HEK293 (cell line): ENCODE measurements around the gene PSME4.

Experiments used
- CTCF ChIA-PET: fragments of 350-600 bp; formaldehyde crosslinking; extraction: SDS; loops from one replicate; lab custom pipeline; 2021; ENCODE audit warnings: antibody characterized with exemption; lab: Yijun Ruan, JAX
- POLR2A ChIA-PET: fragments of 300-600 bp; formaldehyde crosslinking; extraction: SDS; loops from one replicate; lab custom pipeline; 2020; ENCODE audit warnings: antibody characterized with exemption, inconsistent platforms; lab: Yijun Ruan, JAX
- H3K27ac ChIP-seq: fragments of 200-500 bp; sonication (Bioruptor generic); 2 replicates; pipeline ENCODE4 v1.5.1; 2014; ENCODE audit warnings: low read depth, low read length, control low read depth, inconsistent platforms; ENCODE audit errors: extremely low read depth
- H3K36me3 ChIP-seq, 2 experiments: fragments of 200-500 bp in 1 of 2; sonication (Bioruptor generic) in 1 of 2; 1 replicate in 1 of 2; 2 replicates in 1 of 2; pipeline ENCODE4 v1.5.1; 2014 to 2017; ENCODE audit warnings: inconsistent platforms in 2 of 2, low read length in 2 of 2; ENCODE audit not compliant: control insufficient read depth in 2 of 2, insufficient read depth in 1 of 2
- H3K4me1 ChIP-seq: fragments of 200-500 bp; sonication (Bioruptor generic); 2 replicates; pipeline ENCODE4 v1.5.1; 2014; ENCODE audit warnings: mild to moderate bottlenecking, low read length, inconsistent platforms; ENCODE audit not compliant: control insufficient read depth, insufficient read depth
- H3K4me3 ChIP-seq: 2 replicates; pipeline ENCODE4 v1.5.1; 2011; ENCODE audit warnings: low read depth, mild to moderate bottlenecking, control low read depth, low read length, moderate library complexity
- H3K9me3 ChIP-seq: fragments of 200-500 bp; sonication (Bioruptor generic); 2 replicates; pipeline ENCODE4 v1.5.1; 2014; ENCODE audit warnings: low read depth, low read length, inconsistent platforms; ENCODE audit not compliant: control insufficient read depth, insufficient read depth
- BCL11B ChIP-seq: fragments of 450-650 bp; formaldehyde crosslinking; IDR thresholded peaks from 2 replicates; pipeline ENCODE4 v1.5.1; 2016; ENCODE audit warnings: low read depth, missing biosample characterization, missing genetic modification characterization
- GLI4 ChIP-seq: fragments of 450-650 bp; formaldehyde crosslinking; IDR thresholded peaks from 2 replicates; pipeline ENCODE4 v1.5.1; 2016; ENCODE audit warnings: missing biosample characterization, missing genetic modification characterization
- HOXD13 ChIP-seq: sonication (generic); formaldehyde crosslinking; IDR thresholded peaks from 2 replicates; pipeline ENCODE4 v1.8.0; 2022; ENCODE audit warnings: missing genetic modification reagents, borderline replicate concordance
- OVOL3 ChIP-seq: fragments of 450-650 bp; formaldehyde crosslinking; IDR thresholded peaks from 2 replicates; pipeline ENCODE4 v1.5.1; 2016; ENCODE audit warnings: missing biosample characterization, missing genetic modification characterization
- PBX3 ChIP-seq: sonication (generic); formaldehyde crosslinking; IDR thresholded peaks from 2 replicates; pipeline ENCODE4 v1.8.1; 2022; ENCODE audit warnings: mild to moderate bottlenecking, moderate library complexity, missing genetic modification reagents
- SETDB1 ChIP-seq: IDR thresholded peaks from one replicate; pipeline ENCODE4 v1.6.1; 2017; ENCODE audit warnings: mild to moderate bottlenecking, low read length, moderate library complexity, mixed read lengths; ENCODE audit not compliant: insufficient read length
- TCF7L2 ChIP-seq: IDR thresholded peaks from 2 replicates; pipeline ENCODE4 v1.6.1; 2011; ENCODE audit warnings: low read depth, mild to moderate bottlenecking, inconsistent platforms, low read length, moderate library complexity, borderline replicate concordance
- ZBTB21 ChIP-seq: fragments of 450-650 bp; formaldehyde crosslinking; IDR thresholded peaks from 2 replicates; pipeline ENCODE4 v1.5.1; 2017; ENCODE audit warnings: missing biosample characterization, missing genetic modification characterization
- ZFP41 ChIP-seq: fragments of 450-650 bp; formaldehyde crosslinking; IDR thresholded peaks from 2 replicates; pipeline ENCODE4 v1.5.1; 2016; ENCODE audit warnings: missing biosample characterization, missing genetic modification characterization, borderline replicate concordance
- ZNF133 ChIP-seq: fragments of 450-650 bp; formaldehyde crosslinking; IDR thresholded peaks from 2 replicates; pipeline ENCODE4 v1.5.1; 2016; ENCODE audit warnings: missing biosample characterization, missing genetic modification characterization
- ZNF155 ChIP-seq: fragments of 450-650 bp; formaldehyde crosslinking; IDR thresholded peaks from 2 replicates; pipeline ENCODE4 v1.5.1; 2016; ENCODE audit warnings: missing biosample characterization, missing genetic modification characterization
- ZNF184 ChIP-seq: fragments of 450-650 bp; IDR thresholded peaks from 2 replicates; pipeline ENCODE4 v1.5.1; 2018; ENCODE audit warnings: missing biosample characterization, mild to moderate bottlenecking, missing genetic modification characterization
- ZNF19 ChIP-seq: fragments of 450-650 bp; formaldehyde crosslinking; IDR thresholded peaks from 2 replicates; pipeline ENCODE4; 2016; ENCODE audit warnings: missing biosample characterization, missing genetic modification characterization, low read depth
- ZNF211 ChIP-seq: fragments of 450-650 bp; formaldehyde crosslinking; IDR thresholded peaks from 2 replicates; pipeline ENCODE4 v1.5.1; 2016; ENCODE audit warnings: low read depth, missing biosample characterization, missing genetic modification characterization
- ZNF341 ChIP-seq: fragments of 450-650 bp; formaldehyde crosslinking; IDR thresholded peaks from 2 replicates; pipeline ENCODE4; 2016; ENCODE audit warnings: low read depth, missing biosample characterization, missing genetic modification characterization
- ZNF398 ChIP-seq: fragments of 450-650 bp; formaldehyde crosslinking; IDR thresholded peaks from 2 replicates; pipeline ENCODE4 v1.5.1; 2017; ENCODE audit warnings: missing biosample characterization, missing genetic modification characterization
- ZNF433 ChIP-seq: fragments of 450-650 bp; formaldehyde crosslinking; IDR thresholded peaks from 2 replicates; pipeline ENCODE4 v1.5.1; 2016; ENCODE audit warnings: missing biosample characterization, missing genetic modification characterization, low read depth
- ZNF48 ChIP-seq: fragments of 450-650 bp; formaldehyde crosslinking; IDR thresholded peaks from 2 replicates; pipeline ENCODE4 v1.5.1; 2016; ENCODE audit warnings: missing biosample characterization, missing genetic modification characterization
- ZNF510 ChIP-seq: fragments of 450-650 bp; formaldehyde crosslinking; IDR thresholded peaks from 2 replicates; pipeline ENCODE4 v1.5.1; 2018; ENCODE audit warnings: mild to moderate bottlenecking, missing genetic modification characterization, missing biosample characterization; ENCODE audit not compliant: insufficient replicate concordance
- ZNF555 ChIP-seq: fragments of 450-650 bp; formaldehyde crosslinking; conservative IDR thresholded peaks from 2 replicates; pipeline ENCODE4 v1.5.1; 2017; ENCODE audit warnings: missing biosample characterization, mild to moderate bottlenecking, missing genetic modification characterization, inconsistent platforms
- ZNF571 ChIP-seq: fragments of 450-650 bp; formaldehyde crosslinking; IDR thresholded peaks from 2 replicates; pipeline ENCODE4 v1.5.0; 2017; ENCODE audit warnings: missing biosample characterization, missing genetic modification characterization
- ZNF837 ChIP-seq: fragments of 450-650 bp; formaldehyde crosslinking; IDR thresholded peaks from 2 replicates; pipeline ENCODE4 v1.5.1; 2016; ENCODE audit warnings: missing biosample characterization, missing genetic modification characterization
- ZNF843 ChIP-seq: fragments of 450-650 bp; formaldehyde crosslinking; IDR thresholded peaks from 2 replicates; pipeline ENCODE4 v1.5.1; 2016; ENCODE audit warnings: missing biosample characterization, missing genetic modification characterization
- ZSCAN30 ChIP-seq: fragments of 450-650 bp; IDR thresholded peaks from 2 replicates; pipeline ENCODE4 v1.5.1; 2018; ENCODE audit warnings: missing biosample characterization, mild to moderate bottlenecking, missing genetic modification characterization, moderate library complexity

Gene PSME4

GRCh38 chr2:53865962-53866361 is 104.8 kb downstream of the PSME4 start:
- H3K9me3 ChIP-seq, result no peaks in the 10 kb centered on the region
- POLR2A ChIA-PET, result no interaction called here
- H3K27ac ChIP-seq, result no peak overlapping the region
- H3K4me1 ChIP-seq, result no peaks in the 10 kb centered on the region
- H3K36me3 ChIP-seq, result peaks cover 39 to 63% of the 10 kb centered on the region in 2 experiments
- TF ChIP-seq ZNF211 (tag by site-specific recombination), result no peak
- TF ChIP-seq ZNF19 (tag by site-specific recombination), result no peak
- TF ChIP-seq TCF7L2, result no peak
- H3K4me3 ChIP-seq, result no peak overlapping the region
- CTCF ChIA-PET, result no interaction called here

- TF ChIP-seq SETDB1 (no peak), ZNF184 (tag by site-specific recombination) (no peak), ZNF843 (tag by site-specific recombination) (no peak), PBX3 (CRISPR knock-in tag) (no peak), ZNF48 (tag by site-specific recombination) (no peak), ZNF555 (no peak), OVOL3 (tag by site-specific recombination) (no peak), ZBTB21 (no peak)
- TF ChIP-seq, all 188 proteins: peak for 0
- H3K4me3 ChIP-seq, result no peak overlapping the region
- POLR2A ChIA-PET, result interaction anchor here (0.7 kb wide), 1 partner anchor 13 kb away, joined by 3 read pairs; no protein-coding TSS in a partner anchor
- no peak overlapping the region for H3K27ac ChIP-seq
- no peaks in the 10 kb centered on the region for H3K9me3 ChIP-seq
- CTCF ChIA-PET, result no interaction called here
- H3K36me3 ChIP-seq, result peaks cover 32 to 63% of the 10 kb centered on the region in 2 experiments
- no peaks in the 10 kb centered on the region for H3K4me1 ChIP-seq
Measured at GRCh38 chr2:53865264-53865663, 105.5 kb downstream of the PSME4 start.

- POLR2A ChIA-PET, result no interaction called here
- no peaks in the 10 kb centered on the region for H3K4me1 ChIP-seq
- H3K36me3 ChIP-seq, result peaks cover 28 to 49% of the 10 kb centered on the region in 2 experiments
- TF ChIP-seq ZNF398 (tag by site-specific recombination) (no peak), ZNF433 (tag by site-specific recombination) (no peak), ZNF133 (tag by site-specific recombination) (no peak), ZNF571 (tag by site-specific recombination) (no peak), ZFP41 (no peak), BCL11B (tag by site-specific recombination) (no peak), OVOL3 (tag by site-specific recombination) (no peak), ZNF155 (no peak), ZNF837 (tag by site-specific recombination) (no peak), ZNF510 (no peak), ZSCAN30 (tag by site-specific recombination) (no peak), HOXD13 (CRISPR knock-in tag) (no peak), GLI4 (no peak), ZNF341 (tag by site-specific recombination) (no peak)
- TF ChIP-seq, all 188 proteins: peak for 0
- H3K9me3 ChIP-seq, result no peaks in the 10 kb centered on the region
- no peak overlapping the region for H3K27ac ChIP-seq
- CTCF ChIA-PET, result interaction anchor here (0.6 to 0.7 kb wide), 2 partner anchors 47 to 174 kb away, joined by 3 read pairs; no protein-coding TSS in a partner anchor
- no peak overlapping the region for H3K4me3 ChIP-seq
Measured at GRCh38 chr2:53863538-53864227, 107.1 kb downstream of the PSME4 start.
